ENCODE results near the gene BRF1. TPM values are rescaled to one million over a fixed set of nuclear protein-coding genes. Genes with fewer than 3 reads are reported as not detected.

BRF1 gene
- total RNA-seq, 1 donor from 2014 or later, result 16.9 TPM

- Histone ChIP-seq H3F3A (ENCODE audit: low read depth) (no peaks in the 10 kb centered on the region), H3K4me1 (no peaks in the 10 kb centered on the region), H3K4me3 (no peak overlapping the region), H3K27me3 (no peaks in the 10 kb centered on the region), H3K79me2 (ENCODE audit: low read depth) (no peaks in the 10 kb centered on the region), H2AFZ (replicated peaks) (no peak overlapping the region), H3K27ac (no peak overlapping the region), H3K4me2 (no peak overlapping the region), H3K9me3 (ENCODE audit: low read depth) (no peaks in the 10 kb centered on the region), H3K9ac (no peak overlapping the region), H3K36me3 (no peaks in the 10 kb centered on the region), H4K20me1 (ENCODE audit: low read depth) (no peaks in the 10 kb centered on the region)
- H3K9me3 Mint-ChIP-seq, result no peaks in the 10 kb centered on the region
- H3K27me3 Mint-ChIP-seq (ENCODE audit: insufficient read depth, low read depth), result no peaks in the 10 kb centered on the region
- no peak overlapping the region for H3K27ac Mint-ChIP-seq
- no peaks in the 10 kb centered on the region for H3K4me1 Mint-ChIP-seq
- DNase-seq (ENCODE audit: low spot score), result no peak
- H3K36me3 Mint-ChIP-seq, result peaks cover 2% of the 10 kb centered on the region
- TF ChIP-seq, protein P1, sequence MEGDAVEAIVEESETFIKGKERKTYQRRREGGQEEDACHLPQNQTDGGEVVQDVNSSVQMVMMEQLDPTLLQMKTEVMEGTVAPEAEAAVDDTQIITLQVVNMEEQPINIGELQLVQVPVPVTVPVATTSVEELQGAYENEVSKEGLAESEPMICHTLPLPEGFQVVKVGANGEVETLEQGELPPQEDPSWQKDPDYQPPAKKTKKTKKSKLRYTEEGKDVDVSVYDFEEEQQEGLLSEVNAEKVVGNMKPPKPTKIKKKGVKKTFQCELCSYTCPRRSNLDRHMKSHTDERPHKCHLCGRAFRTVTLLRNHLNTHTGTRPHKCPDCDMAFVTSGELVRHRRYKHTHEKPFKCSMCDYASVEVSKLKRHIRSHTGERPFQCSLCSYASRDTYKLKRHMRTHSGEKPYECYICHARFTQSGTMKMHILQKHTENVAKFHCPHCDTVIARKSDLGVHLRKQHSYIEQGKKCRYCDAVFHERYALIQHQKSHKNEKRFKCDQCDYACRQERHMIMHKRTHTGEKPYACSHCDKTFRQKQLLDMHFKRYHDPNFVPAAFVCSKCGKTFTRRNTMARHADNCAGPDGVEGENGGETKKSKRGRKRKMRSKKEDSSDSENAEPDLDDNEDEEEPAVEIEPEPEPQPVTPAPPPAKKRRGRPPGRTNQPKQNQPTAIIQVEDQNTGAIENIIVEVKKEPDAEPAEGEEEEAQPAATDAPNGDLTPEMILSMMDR (IDR thresholded peaks at IDR 0.05), result no peak
- TF ChIP-seq EZH2 (IDR thresholded peaks at IDR 0.05) (no peak), EZH2phosphoT487 (IDR thresholded peaks at IDR 0.05) (no peak)
- no peak overlapping the region for H3K4me3 Mint-ChIP-seq
Observed at GRCh38 chr14:105258846-105259245, 42.0 kb downstream of the BRF1 start.

GRCh38 chr14:105257464-105257863 lies 43.3 kb downstream of the BRF1 start:
- H3K9ac ChIP-seq, result no peak overlapping the region
- Mint-ChIP-seq H3K27ac (no peak overlapping the region), H3K36me3 (peaks cover 1% of the 10 kb centered on the region), H3K9me3 (no peaks in the 10 kb centered on the region), H3K27me3 (ENCODE audit: insufficient read depth, low read depth) (peaks cover 2% of the 10 kb centered on the region), H3K4me1 (no peaks in the 10 kb centered on the region), H3K4me3 (no peak overlapping the region)
- H2AFZ ChIP-seq (replicated peaks), result no peak overlapping the region
- no peaks in the 10 kb centered on the region for H3F3A ChIP-seq (ENCODE audit: low read depth)
- no peaks in the 10 kb centered on the region for H3K4me1 ChIP-seq
- no peaks in the 10 kb centered on the region for H3K27me3 ChIP-seq
- H3K4me2 ChIP-seq, result no peak overlapping the region
- H3K36me3 ChIP-seq, result no peaks in the 10 kb centered on the region
- DNase-seq (ENCODE audit: low spot score), result no peak
- no peak overlapping the region for H3K4me3 ChIP-seq
- no peak overlapping the region for H3K27ac ChIP-seq
- no peaks in the 10 kb centered on the region for H3K79me2 ChIP-seq (ENCODE audit: low read depth)
- H3K9me3 ChIP-seq (ENCODE audit: low read depth), result no peaks in the 10 kb centered on the region
- no peak for TF ChIP-seq EZH2phosphoT487 (IDR thresholded peaks at IDR 0.05)
- TF ChIP-seq, protein P1 (IDR thresholded peaks at IDR 0.05), result no peak
- TF ChIP-seq EZH2 (IDR thresholded peaks at IDR 0.05), result no peak
- peaks cover 3% of the 10 kb centered on the region for H4K20me1 ChIP-seq (ENCODE audit: low read depth)

- H3K4me1 ChIP-seq, result no peaks in the 10 kb centered on the region
- no peak overlapping the region for H3K27ac ChIP-seq
- H2AFZ ChIP-seq (replicated peaks), result no peak overlapping the region
- no peak for DNase-seq (ENCODE audit: low spot score)
- TF ChIP-seq EZH2phosphoT487 (IDR thresholded peaks at IDR 0.05) (no peak), EZH2 (IDR thresholded peaks at IDR 0.05) (no peak)
- TF ChIP-seq, protein P1 (IDR thresholded peaks at IDR 0.05), result no peak
- H3K36me3 ChIP-seq, result no peaks in the 10 kb centered on the region
- no peaks in the 10 kb centered on the region for H3K27me3 ChIP-seq
- peaks cover 1% of the 10 kb centered on the region for H3K36me3 Mint-ChIP-seq
- no peak overlapping the region for H3K4me3 Mint-ChIP-seq
- no peak overlapping the region for H3K4me2 ChIP-seq
- H3K9me3 Mint-ChIP-seq, result no peaks in the 10 kb centered on the region
- H3K4me3 ChIP-seq, result no peak overlapping the region
- no peaks in the 10 kb centered on the region for H3K9me3 ChIP-seq (ENCODE audit: low read depth)
- no peaks in the 10 kb centered on the region for H3F3A ChIP-seq (ENCODE audit: low read depth)
- H4K20me1 ChIP-seq (ENCODE audit: low read depth), result peaks cover 3% of the 10 kb centered on the region
- no peak overlapping the region for H3K27ac Mint-ChIP-seq
- H3K9ac ChIP-seq, result no peak overlapping the region
- peaks cover 2% of the 10 kb centered on the region for H3K27me3 Mint-ChIP-seq (ENCODE audit: insufficient read depth, low read depth)
- no peaks in the 10 kb centered on the region for H3K79me2 ChIP-seq (ENCODE audit: low read depth)
- H3K4me1 Mint-ChIP-seq, result peaks cover 2% of the 10 kb centered on the region
Observed at GRCh38 chr14:105256292-105256960, 44.4 kb downstream of the BRF1 start.
